Measurements from ENCODE around the gene KCNH6. TPM values are rescaled to one million over a fixed set of nuclear protein-coding genes. Genes with fewer than 3 reads are reported as not detected.

The KCNH6 gene
- total RNA-seq, 1 experiment from 2014 or later, result not detected

GRCh38 chr17:63497708-63498483, 25.3 kb upstream of the KCNH6 start:
- ChIA-PET POLR2A (no interaction called here), CTCF (interaction anchor here (1.4 kb wide), 1 partner anchor 72 kb away, joined by 8 read pairs; no protein-coding TSS in a partner anchor)
- Histone ChIP-seq H3K4me1 (0 out of 2 replicates have a peak, but pooled peaks cover 7% of the 10 kb centered on the region), H3K36me3 (ENCODE audit: control insufficient read depth, insufficient read depth, low read length) (no peaks in the 10 kb centered on the region), H3K4me3 (ENCODE audit: low read depth, low read length) (no peak overlapping the region), H3K27me3 (replicated peaks; ENCODE audit: control insufficient read depth, insufficient read depth, low read length) (no peaks in the 10 kb centered on the region), H3K9me3 (no peaks in the 10 kb centered on the region)
- Mint-ChIP-seq H3K27me3 (ENCODE audit: insufficient read depth, unreplicated experiment) (peaks cover 18% of the 10 kb centered on the region), H3K36me3 (ENCODE audit: insufficient read depth, unreplicated experiment) (no peaks in the 10 kb centered on the region), H3K9me3 (ENCODE audit: unreplicated experiment) (no peaks in the 10 kb centered on the region), H3K4me3 (ENCODE audit: unreplicated experiment) (no peak overlapping the region), H3K27ac (ENCODE audit: unreplicated experiment) (no peak overlapping the region), H3K4me1 (ENCODE audit: low read depth, unreplicated experiment) (no peaks in the 10 kb centered on the region)
- no TSS peak for BruUV-seq (replicated peaks)
- peak; percentile 15 to 37 for TF ChIP-seq CTCF (IDR thresholded peaks at IDR 0.05; ENCODE audit: insufficient read depth in 1 of 2, low read depth in 1 of 2, low read length in 1 of 2, severe bottlenecking in 1 of 2, unreplicated experiment in 1 of 2)
- DNase-seq, result peak in 1 of 2 experiments; percentile 37
- intact Hi-C loops (cut with micrococcal nuclease; ENCODE audit: unreplicated experiment), result no loop called here

- Histone ChIP-seq H3K27me3 (replicated peaks; ENCODE audit: control insufficient read depth, insufficient read depth, low read length) (no peaks in the 10 kb centered on the region), H3K4me3 (ENCODE audit: low read depth, low read length) (no peak overlapping the region), H3K9me3 (no peaks in the 10 kb centered on the region), H3K36me3 (ENCODE audit: control insufficient read depth, insufficient read depth, low read length) (no peaks in the 10 kb centered on the region), H3K4me1 (0 out of 2 replicates have a peak, but pooled peaks cover 7% of the 10 kb centered on the region)
- DNase-seq, result no peak
- Mint-ChIP-seq H3K36me3 (ENCODE audit: insufficient read depth, unreplicated experiment) (no peaks in the 10 kb centered on the region), H3K4me1 (ENCODE audit: low read depth, unreplicated experiment) (no peaks in the 10 kb centered on the region), H3K27ac (ENCODE audit: unreplicated experiment) (no peak overlapping the region), H3K27me3 (ENCODE audit: insufficient read depth, unreplicated experiment) (peaks cover 21% of the 10 kb centered on the region), H3K4me3 (ENCODE audit: unreplicated experiment) (no peak overlapping the region), H3K9me3 (ENCODE audit: unreplicated experiment) (no peaks in the 10 kb centered on the region)
- ChIA-PET POLR2A (no interaction called here), CTCF (interaction anchor here (1.4 kb wide), 1 partner anchor 73 kb away, joined by 8 read pairs; no protein-coding TSS in a partner anchor)
- BruUV-seq (replicated peaks), result no TSS peak
- TF ChIP-seq CTCF (IDR thresholded peaks at IDR 0.05; ENCODE audit: insufficient read depth in 1 of 2, low read depth in 1 of 2, low read length in 1 of 2, severe bottlenecking in 1 of 2, unreplicated experiment in 1 of 2), result no peak
- intact Hi-C loops (cut with micrococcal nuclease; ENCODE audit: unreplicated experiment), result no loop called here
These were observed 24.4 kb upstream of the KCNH6 start for GRCh38 chr17:63498626-63499195.

- Mint-ChIP-seq H3K4me3 (ENCODE audit: unreplicated experiment) (no peak overlapping the region), H3K27me3 (ENCODE audit: insufficient read depth, unreplicated experiment) (peaks cover 21% of the 10 kb centered on the region), H3K9me3 (ENCODE audit: unreplicated experiment) (peaks cover 8% of the 10 kb centered on the region), H3K4me1 (ENCODE audit: low read depth, unreplicated experiment) (no peaks in the 10 kb centered on the region), H3K36me3 (ENCODE audit: insufficient read depth, unreplicated experiment) (no peaks in the 10 kb centered on the region), H3K27ac (ENCODE audit: unreplicated experiment) (no peak overlapping the region)
- POLR2A ChIA-PET, result no interaction called here
- Histone ChIP-seq H3K36me3 (ENCODE audit: control insufficient read depth, insufficient read depth, low read length) (no peaks in the 10 kb centered on the region), H3K4me1 (no peaks in the 10 kb centered on the region), H3K4me3 (ENCODE audit: low read depth, low read length) (no peak overlapping the region), H3K9me3 (peaks cover 5% of the 10 kb centered on the region; the same call in 1 of the 2 replicates), H3K27me3 (replicated peaks; ENCODE audit: control insufficient read depth, insufficient read depth, low read length) (no peaks in the 10 kb centered on the region)
- no peak for DNase-seq
- CTCF ChIA-PET, result interaction anchor here (1.2 kb wide), 1 partner anchor 22 kb away, joined by 5 read pairs; no protein-coding TSS in a partner anchor
- intact Hi-C loops (cut with micrococcal nuclease; ENCODE audit: unreplicated experiment), result no loop called here
- BruUV-seq (replicated peaks), result no TSS peak
- TF ChIP-seq CTCF (IDR thresholded peaks at IDR 0.05; ENCODE audit: insufficient read depth in 1 of 2, low read depth in 1 of 2, low read length in 1 of 2, severe bottlenecking in 1 of 2, unreplicated experiment in 1 of 2), result no peak
These were observed 22.4 kb upstream of the KCNH6 start for GRCh38 chr17:63500543-63501390.

Measured in Caco-2 (cell line).